Activated naive CD4-positive, alpha-beta T cell treated with Interleukin-2 at 50 U/mL for 16 hours (primary cell): Measurements from ENCODE around the gene HDAC2.
"Not testable (repeated sequence)": the region's sequence is repeated elsewhere in the genome, so short reads cannot be mapped to it uniquely, and the experiment has no call there.

ENCODE experiments used
- DNase-seq: peaks from one replicate; pipeline ENCODE4 v3.0.0-alpha.2; 2020

The HDAC2 gene

DNA sequence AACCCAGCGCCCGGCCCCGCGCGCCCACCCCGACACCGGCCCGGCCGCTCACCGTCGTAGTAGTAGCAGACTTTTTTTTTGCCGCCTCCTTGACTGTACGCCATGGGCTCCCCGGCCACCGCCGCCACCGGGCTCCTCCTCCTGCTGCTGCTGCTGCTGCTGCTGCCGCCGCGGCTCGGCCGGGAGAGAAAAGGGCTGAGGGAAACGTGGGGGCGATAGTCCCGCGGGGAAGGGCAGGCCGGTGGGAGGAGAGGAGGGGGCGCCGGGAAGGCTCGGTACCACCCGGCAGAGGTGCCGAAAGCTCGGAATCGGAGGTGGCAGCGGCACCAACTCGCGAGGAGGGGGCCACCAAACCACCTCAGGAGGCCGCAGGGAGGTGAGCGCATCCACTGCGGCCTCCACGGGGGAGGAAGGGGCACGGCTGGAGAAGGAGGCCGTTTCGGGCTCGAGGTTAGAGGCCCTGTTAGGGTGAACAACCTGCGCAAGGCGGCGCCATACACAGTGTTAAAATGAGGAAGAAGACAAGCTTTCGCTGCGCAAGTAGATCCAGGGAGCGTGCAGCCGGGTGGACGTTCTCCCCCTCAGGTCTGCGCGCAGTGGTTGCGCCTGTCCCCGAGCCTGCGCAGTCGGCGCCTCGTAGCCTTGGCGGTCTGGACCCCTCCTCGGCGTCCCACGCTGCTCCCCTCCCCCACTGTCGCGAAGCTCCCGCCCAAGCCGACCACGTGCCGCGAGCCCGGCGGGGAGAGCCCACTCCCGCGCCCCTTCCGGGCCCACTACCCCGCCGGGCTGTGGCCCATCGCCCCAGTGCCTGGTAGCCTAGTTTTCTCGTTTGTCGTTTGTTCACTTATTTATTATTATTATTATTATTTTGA is at the start of gene HDAC2:
HDAC2 (minus strand) TSS at position 344 of the 872 bp plus-strand sequence; CDS start at position 104, 240 bp downstream.
- DNase-seq = peak; percentile 89

GRCh38 chr6:114020196-114020595 is 49.2 kb upstream of the HDAC2 start:
- DNase-seq = no peak

- DNase-seq = not testable (repeated sequence)
These were observed 46.2 kb upstream of the HDAC2 start for GRCh38 chr6:114017146-114017545.

GRCh38 chr6:114014106-114014505 is 43.2 kb upstream of the HDAC2 start:
- not testable (repeated sequence) for DNase-seq

DNA sequence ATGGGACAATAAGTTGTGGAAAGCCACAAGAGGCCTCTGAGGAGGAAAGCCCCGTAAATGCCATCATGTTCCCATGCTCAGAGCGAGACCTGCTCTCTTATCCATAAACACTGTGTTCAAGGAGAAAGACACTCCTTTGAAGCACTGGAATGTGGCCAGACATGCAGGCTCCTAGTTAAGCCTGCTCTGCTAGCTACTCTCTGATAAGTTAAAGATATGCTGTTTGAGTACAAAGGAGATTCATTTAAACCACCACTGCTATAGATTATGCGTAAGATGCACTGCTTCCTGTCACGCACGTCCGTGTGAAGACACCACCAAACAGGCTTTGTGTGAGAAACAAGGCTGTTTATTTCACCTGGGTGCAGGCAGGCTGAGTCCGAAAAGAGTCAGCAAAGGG is 40.5 kb upstream of the HDAC2 start:
- DNase-seq = not testable (repeated sequence)

GRCh38 chr6:114010540-114010939 is 39.6 kb upstream of the HDAC2 start:
- no peak for DNase-seq

DNA sequence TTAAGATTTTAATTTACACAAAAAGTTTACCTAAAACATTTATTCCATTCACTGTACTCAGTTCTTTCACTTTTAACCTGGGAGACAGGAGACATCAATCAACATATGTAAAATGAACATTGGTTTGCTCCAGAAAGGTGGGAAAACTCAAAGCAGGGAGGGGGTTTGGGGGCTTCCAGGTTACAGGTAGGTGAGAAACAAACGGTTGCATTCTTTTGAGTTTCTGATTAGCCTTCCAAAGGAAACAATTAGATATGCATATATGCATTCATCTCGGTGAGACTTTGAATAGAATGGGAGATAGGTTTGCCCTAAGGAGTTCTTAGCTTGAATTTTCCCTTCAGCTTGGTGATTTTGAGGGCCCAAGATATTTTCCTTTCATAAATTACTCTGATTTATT is 38.2 kb upstream of the HDAC2 start:
- no peak for DNase-seq

- DNase-seq = no peak
These were observed 37.4 kb upstream of the HDAC2 start for GRCh38 chr6:114008331-114008730.

GRCh38 chr6:114007516-114007915 is 36.6 kb upstream of the HDAC2 start:
- peak; percentile 7 for DNase-seq

- DNase-seq = no peak
These were observed 30.4 kb upstream of the HDAC2 start for GRCh38 chr6:114001354-114001753.

DNA sequence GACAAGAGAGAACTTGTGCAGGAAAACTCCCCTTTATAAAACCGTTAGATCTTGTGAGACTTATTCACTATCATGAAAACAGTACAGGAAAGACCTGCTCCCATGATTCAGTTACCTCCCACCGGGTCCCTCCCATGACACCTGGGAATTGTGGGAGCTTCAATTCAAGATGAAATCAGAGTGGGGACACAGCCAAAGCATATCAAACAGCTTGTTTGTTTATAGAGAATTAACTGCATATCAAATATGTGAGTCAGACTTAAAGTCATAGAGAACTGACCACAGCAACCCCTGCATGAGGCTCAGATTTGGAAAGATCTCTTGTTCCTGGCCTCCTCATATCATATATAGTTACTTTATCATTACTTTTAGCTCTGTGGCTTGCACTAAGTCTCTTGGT is 29.1 kb upstream of the HDAC2 start:
- DNase-seq = no peak

GRCh38 chr6:113999284-113999683 is 28.3 kb upstream of the HDAC2 start:
- DNase-seq = no peak

- DNase-seq = no peak
These were observed 27.9 kb upstream of the HDAC2 start for GRCh38 chr6:113998811-113999210.

DNA sequence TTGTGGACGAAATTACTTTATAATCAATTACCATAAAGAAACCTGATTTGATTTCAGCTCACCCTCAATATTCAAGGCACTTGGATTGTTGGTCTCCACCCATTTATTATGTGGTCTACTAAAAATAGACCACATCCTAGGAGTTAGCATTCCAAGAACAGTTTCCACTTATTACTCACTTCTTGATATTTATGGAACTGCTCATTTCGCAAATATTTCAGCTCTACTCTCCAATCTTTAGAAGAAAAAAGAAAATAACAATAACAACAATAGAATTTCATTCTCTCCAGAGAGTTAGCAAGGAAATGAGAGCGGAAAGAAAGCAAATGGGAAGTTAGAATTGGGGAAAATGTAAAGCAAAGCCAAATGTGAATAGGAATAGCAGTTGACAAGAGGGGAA is 26.2 kb upstream of the HDAC2 start:
- no peak for DNase-seq

GRCh38 chr6:113995634-113996033 is 24.7 kb upstream of the HDAC2 start:
- DNase-seq = no peak

GRCh38 chr6:113994934-113995342 is 24.0 kb upstream of the HDAC2 start:
- DNase-seq = no peak

DNA sequence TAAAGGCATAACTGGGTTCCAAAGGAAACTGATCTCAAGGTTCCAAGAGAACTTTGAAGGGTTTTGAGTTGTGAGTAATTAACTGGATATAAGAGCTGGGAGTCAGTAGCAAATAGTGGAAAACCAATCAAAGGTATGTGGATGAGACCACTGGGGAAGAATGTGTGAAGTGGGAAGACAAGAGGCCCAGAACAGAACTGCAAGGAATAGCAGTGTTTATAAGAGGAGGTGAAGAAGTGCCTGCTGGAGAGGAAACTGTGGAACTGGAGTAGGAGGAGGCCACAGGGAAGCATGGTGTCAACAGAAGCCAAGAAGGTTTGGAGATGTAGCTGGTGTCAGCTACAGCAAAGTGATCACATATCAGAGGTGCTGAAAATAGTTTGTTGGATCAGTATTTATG is 18.7 kb upstream of the HDAC2 start:
- DNase-seq = no peak

- not testable (repeated sequence) for DNase-seq
These were observed 11.7 kb upstream of the HDAC2 start for GRCh38 chr6:113982675-113983074.

- no peak for DNase-seq
These were observed 11.2 kb upstream of the HDAC2 start for GRCh38 chr6:113982055-113982550.

GRCh38 chr6:113980937-113981554 is 10.1 kb upstream of the HDAC2 start:
- DNase-seq = no peak

DNA sequence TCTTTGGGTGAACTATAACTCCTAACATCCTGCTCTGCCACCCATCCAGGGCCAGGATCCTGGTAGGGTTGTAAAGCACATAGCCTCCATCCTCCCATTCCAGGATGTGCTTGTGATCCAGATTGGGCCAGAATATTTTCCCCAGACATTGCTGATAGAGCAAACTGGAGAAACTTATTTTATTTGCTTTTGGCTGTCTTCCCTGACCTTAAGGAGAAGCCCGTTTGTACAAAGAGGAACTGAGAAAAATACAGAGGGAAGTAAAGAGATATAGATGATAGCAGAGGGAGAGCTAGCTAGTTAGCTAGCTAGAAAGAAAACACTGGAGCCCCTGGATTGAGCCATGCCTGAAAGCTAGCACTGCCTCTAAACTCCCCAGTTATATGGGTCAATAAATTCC is 9.0 kb upstream of the HDAC2 start:
- DNase-seq = no peak

DNA sequence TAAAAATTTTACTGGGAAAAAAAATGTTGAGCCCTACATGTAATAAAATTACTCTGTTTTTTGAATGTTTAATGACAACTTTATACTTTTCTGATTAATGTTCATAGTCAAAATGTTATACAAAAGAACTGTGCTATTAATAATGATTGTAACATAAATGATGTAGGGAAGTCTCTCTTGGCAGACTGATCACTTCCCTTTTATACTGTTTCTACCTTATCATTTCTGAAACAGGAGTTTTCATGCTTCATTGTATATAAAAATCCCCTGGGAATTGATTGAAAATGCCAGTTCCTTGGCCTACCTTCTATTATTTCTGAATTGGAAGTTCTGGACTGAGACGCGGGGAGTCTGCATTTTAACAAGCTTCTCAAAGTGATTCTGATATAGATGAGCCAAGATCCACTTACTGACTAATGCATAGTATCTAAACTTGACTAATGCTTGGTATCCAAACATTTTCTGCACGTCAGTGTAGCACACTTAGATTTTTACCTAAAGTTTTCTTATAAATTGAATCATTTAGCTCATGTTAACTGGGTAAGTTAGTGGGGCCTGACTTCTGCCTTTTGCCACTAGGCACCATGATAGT is 7.2 kb upstream of the HDAC2 start:
- no peak for DNase-seq

DNA sequence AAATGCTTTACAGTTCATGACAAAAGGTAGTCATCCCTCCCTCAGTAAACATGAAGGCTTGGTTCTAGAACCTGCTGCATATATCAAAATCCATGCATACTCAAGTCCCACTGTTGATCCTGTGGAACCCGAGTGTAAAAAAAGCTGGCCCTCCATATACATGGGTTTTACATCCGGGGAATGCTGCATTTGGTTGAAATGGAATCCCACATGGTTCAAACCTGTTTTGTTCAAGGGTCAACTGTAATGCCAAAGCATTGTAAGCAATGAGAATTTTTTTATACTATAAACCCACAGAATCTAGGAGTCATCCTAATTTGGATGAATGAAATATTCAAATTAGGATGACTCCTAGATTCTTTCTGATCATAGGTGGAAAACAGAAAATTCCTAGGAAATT is 5.9 kb upstream of the HDAC2 start:
- no peak for DNase-seq

DNA sequence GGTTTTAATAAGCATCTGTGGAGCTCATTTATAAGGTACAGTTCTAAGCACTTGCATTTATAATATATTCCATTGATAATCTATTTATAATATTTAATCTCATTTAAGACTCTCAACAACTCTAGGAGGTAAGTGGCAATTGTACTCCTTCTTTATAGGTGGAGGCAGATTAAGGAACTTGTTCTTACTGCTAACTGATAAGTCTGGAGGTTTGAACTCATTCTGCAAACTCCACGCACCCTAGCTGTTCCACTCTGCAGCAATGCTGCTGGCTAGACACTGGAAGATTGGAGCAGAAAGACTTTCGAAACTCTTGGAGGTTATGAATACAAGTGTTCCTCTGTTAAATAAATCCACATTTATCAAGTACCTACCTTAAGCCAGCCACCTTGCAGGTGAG is 793 bp upstream of the HDAC2 start:
- DNase-seq = no peak
